ENCODE measurements around the gene RPN1. TPM values are rescaled to one million over a fixed set of nuclear protein-coding genes. Genes with fewer than 3 reads are reported as not detected.
A peak's percentile ranks its signal among the peaks of the same experiment; 100 is the strongest.

RPN1 gene
- total RNA-seq, result 215 TPM
- long read RNA-seq, transcript RPN1-201 (10 exons, 2,314 nt), result major isoform, 626 of 651 reads
- long read RNA-seq, partial matches to known transcripts, result 13 of 651 reads
- long read RNA-seq, other reads (novel, unspliced or antisense), result 12 of 651 reads

GRCh38 chr3:128650096-128651050 lies at the start of gene RPN1:
Gene RPN1, minus strand, starts transcription at chr3:128650818. Its CDS starts 18 bp downstream, at chr3:128650800.
- peak within 1 kb of the TSS; percentile 99 for H3K27ac ChIP-seq
- TF ChIP-seq, protein P1, sequence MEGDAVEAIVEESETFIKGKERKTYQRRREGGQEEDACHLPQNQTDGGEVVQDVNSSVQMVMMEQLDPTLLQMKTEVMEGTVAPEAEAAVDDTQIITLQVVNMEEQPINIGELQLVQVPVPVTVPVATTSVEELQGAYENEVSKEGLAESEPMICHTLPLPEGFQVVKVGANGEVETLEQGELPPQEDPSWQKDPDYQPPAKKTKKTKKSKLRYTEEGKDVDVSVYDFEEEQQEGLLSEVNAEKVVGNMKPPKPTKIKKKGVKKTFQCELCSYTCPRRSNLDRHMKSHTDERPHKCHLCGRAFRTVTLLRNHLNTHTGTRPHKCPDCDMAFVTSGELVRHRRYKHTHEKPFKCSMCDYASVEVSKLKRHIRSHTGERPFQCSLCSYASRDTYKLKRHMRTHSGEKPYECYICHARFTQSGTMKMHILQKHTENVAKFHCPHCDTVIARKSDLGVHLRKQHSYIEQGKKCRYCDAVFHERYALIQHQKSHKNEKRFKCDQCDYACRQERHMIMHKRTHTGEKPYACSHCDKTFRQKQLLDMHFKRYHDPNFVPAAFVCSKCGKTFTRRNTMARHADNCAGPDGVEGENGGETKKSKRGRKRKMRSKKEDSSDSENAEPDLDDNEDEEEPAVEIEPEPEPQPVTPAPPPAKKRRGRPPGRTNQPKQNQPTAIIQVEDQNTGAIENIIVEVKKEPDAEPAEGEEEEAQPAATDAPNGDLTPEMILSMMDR (IDR thresholded peaks at IDR 0.05), result no peak
- H3K27me3 ChIP-seq, result no peaks in the 10 kb centered on the region
- peak; percentile 98 for DNase-seq
- intact Hi-C loops (cut with DNase I), result no loop called here
- H3K4me1 ChIP-seq, result peaks cover 22% of the 10 kb centered on the region
- H3K9me3 ChIP-seq, result no peaks in the 10 kb centered on the region
- H3K36me3 ChIP-seq, result peaks cover 3% of the 10 kb centered on the region
- peak; percentile 99 for ATAC-seq
- peak within 1 kb of the TSS; percentile 100 for H3K4me3 ChIP-seq

DNA sequence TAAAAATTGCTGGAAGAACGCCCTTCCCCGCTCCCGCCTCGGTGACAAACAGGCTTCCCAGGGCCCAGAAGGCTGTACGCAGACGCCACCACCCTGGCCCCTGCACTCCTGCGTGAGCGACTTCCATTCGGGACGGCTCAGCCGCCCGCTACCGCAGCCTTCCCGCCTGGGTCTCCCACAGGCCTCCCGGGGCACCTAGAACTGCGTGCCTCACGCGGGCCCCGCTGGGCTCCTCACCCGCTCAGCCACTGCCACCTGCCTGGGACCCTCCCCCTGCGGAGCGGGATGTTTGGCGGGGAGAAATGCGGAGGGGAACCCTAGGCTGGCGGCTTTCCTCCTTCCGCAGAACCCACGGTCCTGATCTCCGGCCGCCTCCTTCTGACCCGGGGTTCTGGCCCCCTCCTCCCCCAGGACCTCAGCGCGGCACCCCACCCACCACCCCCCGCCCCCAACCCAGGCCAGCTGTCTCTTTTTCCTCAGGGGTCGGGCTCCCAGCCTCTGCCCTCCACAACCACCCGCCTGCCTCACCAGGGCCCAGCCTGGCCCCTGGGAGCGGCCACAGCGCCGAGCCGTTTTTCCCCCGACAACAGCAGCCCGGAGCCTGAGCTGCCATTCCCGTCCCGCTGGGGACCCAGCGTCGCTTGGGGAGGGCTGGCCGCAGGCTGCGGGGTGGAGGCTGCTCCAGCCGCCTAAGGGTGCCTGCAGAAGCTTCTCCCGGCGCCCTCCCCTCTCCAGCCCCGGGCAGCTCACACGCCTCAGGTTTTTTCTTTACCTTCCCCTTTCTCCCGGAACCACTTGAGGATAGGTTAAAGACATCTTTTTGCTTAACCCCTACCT lies 47.8 kb upstream of the RPN1 start:
- peak; percentile 78 for DNase-seq
- TF ChIP-seq, protein P1 (IDR thresholded peaks at IDR 0.05), result no peak

DNA sequence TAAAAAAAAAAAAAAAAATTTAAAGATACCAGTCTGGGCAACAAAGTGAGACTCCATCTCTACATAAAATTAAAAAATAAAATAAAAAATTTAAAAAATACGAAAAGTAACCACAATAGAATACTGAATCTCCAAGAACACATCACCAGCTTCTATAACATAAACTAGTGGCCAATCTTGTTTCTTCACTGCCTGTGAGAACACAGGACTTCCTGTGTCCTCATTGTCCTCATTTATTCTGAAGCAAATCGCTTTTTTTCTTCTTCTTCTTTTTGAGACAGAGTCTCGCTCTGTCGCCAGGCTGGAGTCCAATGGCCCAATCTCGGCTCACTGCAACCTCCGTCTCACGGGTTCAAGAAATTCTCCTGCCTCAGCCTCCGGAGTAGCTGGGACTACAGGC lies 46.7 kb upstream of the RPN1 start:
- no peak for ATAC-seq
- no peak for DNase-seq
- Histone ChIP-seq H3K27ac (no peak overlapping the region), H3K9me3 (no peaks in the 10 kb centered on the region), H3K4me1 (peaks cover 7% of the 10 kb centered on the region), H3K4me3 (no peak overlapping the region), H3K36me3 (no peaks in the 10 kb centered on the region), H3K27me3 (no peaks in the 10 kb centered on the region)
- intact Hi-C loops (cut with DNase I), result no loop called here
- TF ChIP-seq, protein P1 (IDR thresholded peaks at IDR 0.05), result no peak

More for the DNA sequence above, 47.8 kb upstream of the RPN1 start:
- intact Hi-C loops (cut with DNase I), result no loop called here
- ATAC-seq, result peak; percentile 85
- Histone ChIP-seq H3K4me3 (peak overlapping the region; percentile 67), H3K36me3 (no peaks in the 10 kb centered on the region), H3K9me3 (no peaks in the 10 kb centered on the region), H3K27me3 (no peaks in the 10 kb centered on the region), H3K4me1 (peaks cover 8% of the 10 kb centered on the region), H3K27ac (peak overlapping the region; percentile 76)

- intact Hi-C loops (cut with DNase I), result no loop called here
- no peaks in the 10 kb centered on the region for H3K4me1 ChIP-seq
- no peak overlapping the region for H3K27ac ChIP-seq
- H3K9me3 ChIP-seq, result no peaks in the 10 kb centered on the region
- H3K4me3 ChIP-seq, result no peak overlapping the region
- H3K36me3 ChIP-seq, result no peaks in the 10 kb centered on the region
- ATAC-seq (no peak), DNase-seq (no peak)
- TF ChIP-seq, protein P1 (IDR thresholded peaks at IDR 0.05), result no peak
- H3K27me3 ChIP-seq, result no peaks in the 10 kb centered on the region
These were observed 43.1 kb upstream of the RPN1 start for GRCh38 chr3:128693696-128694095.

DNA sequence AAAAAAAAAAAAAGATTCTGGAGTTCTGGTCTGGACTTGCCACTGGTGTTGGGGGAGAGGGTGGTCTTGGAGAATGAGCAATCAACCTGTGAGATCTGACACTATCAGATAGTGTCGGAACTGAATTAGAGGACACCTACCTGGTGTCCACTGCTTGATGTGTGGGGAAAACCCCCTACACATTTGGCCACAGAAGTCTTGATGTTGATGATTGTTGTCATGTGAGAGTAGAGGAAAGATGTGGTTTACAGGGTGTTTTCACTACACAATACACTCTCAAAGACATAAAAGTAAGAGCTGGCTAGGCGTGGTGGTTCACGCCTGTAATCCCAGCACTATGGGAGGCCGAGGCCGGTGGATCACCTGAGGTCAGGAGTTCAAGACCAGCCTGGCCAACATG lies 38.4 kb upstream of the RPN1 start:
- no peak for ATAC-seq
- no peaks in the 10 kb centered on the region for H3K27me3 ChIP-seq
- intact Hi-C loops (cut with DNase I), result loop anchor here (10.0 kb wide), 1 partner anchor 106 kb away; no protein-coding TSS in a partner anchor

More for the DNA sequence above, 38.4 kb upstream of the RPN1 start:
- Histone ChIP-seq H3K27ac (no peak overlapping the region), H3K36me3 (no peaks in the 10 kb centered on the region), H3K4me1 (no peaks in the 10 kb centered on the region), H3K9me3 (no peaks in the 10 kb centered on the region), H3K4me3 (no peak overlapping the region)
- TF ChIP-seq, protein P1 (IDR thresholded peaks at IDR 0.05), result no peak
- no peak for DNase-seq

Data from upper lobe of right lung (tissue), 1 donor.